Lower leg skin (tissue), 4 donors: ENCODE data around the gene DGKH. TPM values are rescaled to one million over a fixed set of nuclear protein-coding genes. Genes with fewer than 3 reads are reported as not detected.

Source experiments
- DNase-seq, 2 donors: peaks; one replicate each; pipeline ENCODE4 v3.0.0-alpha.2; 2019; ENCODE audit warnings: low spot score in 2 of 2
- H3K4me3 ChIP-seq: fragments of 200-600 bp; sonication (generic); 2 replicates; pipeline ENCODE4 v1.5.1; 2017; ENCODE audit warnings: mild to moderate bottlenecking, low read depth; ENCODE audit not compliant: poor library complexity, severe bottlenecking
- CTCF ChIP-seq, 3 donors: fragments of 450-650 bp; IDR thresholded peaks; one replicate each; pipeline ENCODE4 v1.5.1; 2016; ENCODE audit warnings: antibody characterized with exemption in 3 of 3, mild to moderate bottlenecking in 3 of 3, moderate library complexity in 2 of 3
- POLR2A ChIP-seq, 2 donors: fragments of 450-650 bp; IDR thresholded peaks; one replicate each; pipeline ENCODE4 v1.6.1; 2016 to 2017; ENCODE audit warnings: antibody characterized with exemption in 2 of 2, mild to moderate bottlenecking in 1 of 2, moderate library complexity in 1 of 2
- WGBS, 2 donors: methylation state at CpG; one replicate each; pipeline ENCODE4 v1.1.5; 2018; 5-methylcytosine and 5-hydroxymethylcytosine counted together
- intact Hi-C: fragments of 100-400 bp; cut with DNase I; formaldehyde crosslinking; loops from one replicate; pipeline ENCODE4 v1.15.0; 2023; ENCODE audit warnings: low total_unique reads
- total RNA-seq, 4 donors: library from RNA; depleted of rRNA; stranded (reverse); fragments of >200 nt; gene quantifications; one replicate each; pipeline ENCODE4 v1.1.0, GENCODE V29; 2016

Gene DGKH
- total RNA-seq, 4 donors from 2014 or later, result 8.8 to 17.0 (median 10.9) TPM

GRCh38 chr13:42041684-42042035 is 6.8 kb upstream of the DGKH start:
- H3K4me3 ChIP-seq, result peak overlapping the region; percentile 71
- WGBS, 2 donors, result 2 to 4% methylated on average over 16 of the region's 16 CpGs
- DNase-seq, result peak; percentile 45 to 89
- intact Hi-C loops, result loop anchor here (10.0 kb wide), 1 partner anchor 77 kb away; the partner anchor contains the start of gene VWA8
- TF ChIP-seq POLR2A (IDR thresholded peaks at IDR 0.05) (no peak), CTCF (IDR thresholded peaks at IDR 0.05) (no peak)

GRCh38 chr13:42043676-42044075 is 4.8 kb upstream of the DGKH start:
- H3K4me3 ChIP-seq, result no peak overlapping the region
- DNase-seq, result no peak
- TF ChIP-seq POLR2A (IDR thresholded peaks at IDR 0.05), result no peak
- TF ChIP-seq CTCF (IDR thresholded peaks at IDR 0.05), result no peak
- WGBS, 2 donors, result 98% methylated on average over 5 of the region's 5 CpGs
- intact Hi-C loops, result loop anchor here (10.0 kb wide), 1 partner anchor 79 kb away; the partner anchor contains the start of gene VWA8

DNA sequence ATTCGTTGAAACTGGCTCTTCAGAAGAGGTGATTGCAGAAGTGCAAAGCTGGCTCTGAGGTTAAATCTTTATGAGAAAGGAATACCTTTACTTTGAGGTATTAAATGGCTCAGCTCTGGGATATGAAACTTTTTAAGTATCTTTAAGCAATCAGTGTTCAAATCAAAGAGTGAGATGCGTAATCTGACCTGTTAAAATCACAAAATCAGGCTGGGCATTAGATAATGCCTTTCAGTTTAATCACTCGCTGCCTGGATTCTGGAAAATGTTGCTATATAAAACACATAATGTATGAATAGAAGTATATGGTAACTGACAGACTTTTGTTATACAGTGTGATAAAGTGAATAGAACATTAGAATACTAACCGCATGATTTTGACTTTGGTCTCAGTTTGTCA is 2.0 kb upstream of the DGKH start:
- TF ChIP-seq CTCF (IDR thresholded peaks at IDR 0.05) (no peak), POLR2A (IDR thresholded peaks at IDR 0.05) (no peak)
- intact Hi-C loops, result loop anchor here (10.0 kb wide), 1 partner anchor 82 kb away; the partner anchor contains the start of gene VWA8

GRCh38 chr13:42047561-42048341 is 697 bp upstream of the DGKH start:
- 0 to 1% methylated on average over 42 to 44 of the region's 50 CpGs for WGBS, 2 donors
- DNase-seq, result peak; percentile 36 to 88
- peak overlapping the region; percentile 97 for H3K4me3 ChIP-seq
- intact Hi-C loops, result loop anchor here (10.0 kb wide), 1 partner anchor 83 kb away; the partner anchor contains the start of gene VWA8
- TF ChIP-seq CTCF (IDR thresholded peaks at IDR 0.05) (no peak), POLR2A (IDR thresholded peaks at IDR 0.05) (no peak)

More for the DNA sequence above, 2.0 kb upstream of the DGKH start:
- no peak overlapping the region for H3K4me3 ChIP-seq
- 93 to 94% methylated on average over 4 of the region's 4 CpGs for WGBS, 2 donors
- no peak for DNase-seq

- no peak for TF ChIP-seq CTCF (IDR thresholded peaks at IDR 0.05)
- no peak for TF ChIP-seq POLR2A (IDR thresholded peaks at IDR 0.05)
- WGBS, 2 donors, result 0 to 1% methylated on average over 26 to 59 of the region's 91 CpGs
- intact Hi-C loops, result loop anchor here (10.0 kb wide), 1 partner anchor 84 kb away; the partner anchor contains the start of gene VWA8
- peak overlapping the region; percentile 97 for H3K4me3 ChIP-seq
- DNase-seq, result peak; percentile 67 to 96
These were observed 421 bp downstream of the DGKH start for GRCh38 chr13:42048684-42049453.
